CD4-positive, alpha-beta T cell treated with Interleukin-15 for 4 hours (primary cell): ENCODE results near the gene NCAM1.

ENCODE experiments used
- DNase-seq: peaks from one replicate; pipeline ENCODE4 v3.0.0-alpha.2; 2020; ENCODE audit warnings: low spot score

The NCAM1 gene

GRCh38 chr11:113172382-113172951 is 211.2 kb downstream of the NCAM1 start:
- no peak for DNase-seq

- DNase-seq, result no peak
Measured at GRCh38 chr11:113173126-113173525, 211.9 kb downstream of the NCAM1 start.

- DNase-seq, result no peak
Measured at GRCh38 chr11:113174882-113175281, 213.7 kb downstream of the NCAM1 start.

GRCh38 chr11:113176599-113177360 is 215.6 kb downstream of the NCAM1 start:
- DNase-seq, result no peak

- DNase-seq, result no peak
Measured at GRCh38 chr11:113177671-113178070, 216.5 kb downstream of the NCAM1 start.

- DNase-seq, result no peak
Measured at GRCh38 chr11:113178381-113179070, 217.3 kb downstream of the NCAM1 start.

- DNase-seq, result no peak
Measured at GRCh38 chr11:113179181-113179704, 218.0 kb downstream of the NCAM1 start.

GRCh38 chr11:113181094-113181493 is 219.9 kb downstream of the NCAM1 start:
- no peak for DNase-seq

GRCh38 chr11:113182288-113182687 is 221.1 kb downstream of the NCAM1 start:
- no peak for DNase-seq

GRCh38 chr11:113184498-113184897 is 223.3 kb downstream of the NCAM1 start:
- DNase-seq, result no peak

GRCh38 chr11:113188371-113188834 is 227.2 kb downstream of the NCAM1 start:
- DNase-seq, result no peak

GRCh38 chr11:113189909-113190667 is 228.9 kb downstream of the NCAM1 start:
- no peak for DNase-seq

GRCh38 chr11:113192121-113192925 is 231.1 kb downstream of the NCAM1 start:
- DNase-seq, result no peak

GRCh38 chr11:113193016-113193415 is 231.8 kb downstream of the NCAM1 start:
- DNase-seq, result no peak

- DNase-seq, result no peak
Measured at GRCh38 chr11:113193946-113194345, 232.7 kb downstream of the NCAM1 start.

GRCh38 chr11:113195728-113196127 is 234.5 kb downstream of the NCAM1 start:
- DNase-seq, result no peak

GRCh38 chr11:113197446-113197845 is 236.2 kb downstream of the NCAM1 start:
- DNase-seq, result no peak

- DNase-seq, result no peak
Measured at GRCh38 chr11:113198972-113199661, 237.9 kb downstream of the NCAM1 start.

- no peak for DNase-seq
Measured at GRCh38 chr11:113199866-113200265, 238.6 kb downstream of the NCAM1 start.

GRCh38 chr11:113201054-113201818 is 240.0 kb downstream of the NCAM1 start:
- DNase-seq, result no peak
